GM12878 (cell line): ENCODE measurements around the gene CD2. TPM values are rescaled to one million over a fixed set of nuclear protein-coding genes. Genes with fewer than 3 reads are reported as not detected.

Experiments
- ATAC-seq: fragments of 200-7000 bp; cut with Tn5 transposase; 3 replicates; pipeline ENCODE4 v1.9.1; 2020; ENCODE audit warnings: mild to moderate bottlenecking, moderate library complexity
- BruUV-seq: library from RNA; stranded (reverse); fragments of 400-500 nt; replicated peaks from 2 replicates; lab custom pipeline; 2021; lab: Mats Ljungman, UMichigan
- CTCF ChIA-PET: fragments of 300-600 bp; sonication (Branson Sonifier 250); formaldehyde crosslinking; extraction: SDS; loops from one replicate; lab custom pipeline; 2021; ENCODE audit warnings: inconsistent platforms; lab: Yijun Ruan, JAX
- POLR2A ChIA-PET: fragments of 350-600 bp; formaldehyde crosslinking; extraction: SDS; loops from one replicate; lab custom pipeline; 2021; ENCODE audit warnings: inconsistent platforms; lab: Charles Lee
- RAD21 ChIA-PET: fragments of 300-600 bp; sonication (Branson Sonifier 250); formaldehyde crosslinking; loops from one replicate; lab custom pipeline; 2023; ENCODE audit warnings: antibody characterized with exemption; ENCODE audit not compliant: unreplicated experiment; lab: Charles Lee
- SMC1A ChIA-PET: fragments of 300-600 bp; sonication (Branson Sonifier 250); formaldehyde crosslinking; loops from one replicate; lab custom pipeline; 2023; ENCODE audit not compliant: unreplicated experiment, uncharacterized antibody; lab: Charles Lee
- DNase-seq: peaks from one replicate; pipeline ENCODE4 v3.0.0-alpha.2; 2011; ENCODE audit warnings: low read depth, low spot score
- FAIRE-seq: peaks from 3 replicates; lab custom pipeline; 2011; peaks lifted over from hg19 to GRCh38; lab: Jason Lieb, UNC
- H2AFZ ChIP-seq: 2 replicates; pipeline ENCODE4 v1.6.0; 2011; ENCODE audit warnings: low read depth, low read length, control low read depth; ENCODE audit not compliant: control insufficient read depth
- H3K27ac ChIP-seq: 2 replicates; pipeline ENCODE4 v1.5.1; 2011; ENCODE audit warnings: control low read depth; ENCODE audit not compliant: control insufficient read depth, insufficient read depth
- H3K27me3 ChIP-seq, 2 experiments: replicated peaks in 1 of 2; 2 replicates each; pipeline versions ENCODE4 v1.6.0 to v1.6.1; 2011; ENCODE audit warnings: low read length in 1 of 2; ENCODE audit not compliant: control insufficient read depth in 2 of 2, insufficient read depth in 2 of 2
- H3K36me3 ChIP-seq, 2 experiments: 2 replicates each; pipeline ENCODE4 v1.5.1; 2011; ENCODE audit warnings: low read length in 1 of 2; ENCODE audit not compliant: control insufficient read depth in 2 of 2, insufficient read depth in 2 of 2
- H3K4me1 ChIP-seq: 2 replicates; pipeline ENCODE4 v1.6.1; 2011; ENCODE audit warnings: mild to moderate bottlenecking, low read length, moderate library complexity, mixed read lengths; ENCODE audit not compliant: control insufficient read depth, insufficient read depth
- H3K4me2 ChIP-seq: 2 replicates; pipeline ENCODE4 v1.6.0; 2011; ENCODE audit warnings: control low read depth; ENCODE audit not compliant: control insufficient read depth, insufficient read depth
- H3K4me3 ChIP-seq: fragments of 200-600 bp; sonication (generic); 2 replicates; pipeline ENCODE4 v1.5.1; 2016
- H3K79me2 ChIP-seq: 2 replicates; pipeline ENCODE4 v1.6.0; 2011; ENCODE audit warnings: low read length; ENCODE audit not compliant: control insufficient read depth, insufficient read depth
- H3K9ac ChIP-seq: 2 replicates; pipeline ENCODE4 v1.8.0; 2011; ENCODE audit warnings: low read length, control low read depth, mixed read lengths; ENCODE audit not compliant: control insufficient read depth, insufficient read depth
- H3K9me3 ChIP-seq: replicated peaks from 3 replicates; pipeline ENCODE4 v1.5.1; 2011; ENCODE audit warnings: mild to moderate bottlenecking, low read length; ENCODE audit not compliant: control insufficient read depth, insufficient read depth
- H4K20me1 ChIP-seq: 2 replicates; pipeline ENCODE4 v1.6.0; 2011; ENCODE audit not compliant: control insufficient read depth, insufficient read depth
- ATF3 ChIP-seq: IDR thresholded peaks from 2 replicates; pipeline ENCODE4 v1.6.1; 2011; ENCODE audit warnings: low read depth, mild to moderate bottlenecking, low read length, moderate library complexity, borderline replicate concordance; ENCODE audit errors: extremely low read depth
- ATF7 ChIP-seq: fragments of 450-650 bp; IDR thresholded peaks from 2 replicates; pipeline ENCODE4 v1.6.1; 2016; ENCODE audit warnings: low read depth, mild to moderate bottlenecking
- BCLAF1 ChIP-seq: fragments of 450-650 bp; IDR thresholded peaks from 2 replicates; pipeline ENCODE4 v1.6.1; 2017; ENCODE audit warnings: antibody characterized with exemption, mild to moderate bottlenecking, moderate library complexity
- CBX3 ChIP-seq: fragments of 200-600 bp; sonication (generic); IDR thresholded peaks from 2 replicates; pipeline ENCODE4 v1.6.1; 2016; ENCODE audit warnings: low read depth, borderline replicate concordance
- ETV6 ChIP-seq, 2 experiments: fragments of 450-650 bp in 1 of 2; IDR thresholded peaks in 1 of 2; conservative IDR thresholded peaks in 1 of 2; 2 replicates each; pipeline ENCODE4 v1.6.1; 2014; ENCODE audit warnings: antibody characterized with exemption in 1 of 2, borderline replicate concordance in 1 of 2, low read depth in 1 of 2, mild to moderate bottlenecking in 1 of 2, moderate library complexity in 1 of 2
- IKZF2 ChIP-seq, 2 experiments: fragments of 450-650 bp; IDR thresholded peaks; 2 replicates each; pipeline ENCODE4 v1.6.1; 2017; ENCODE audit warnings: mild to moderate bottlenecking in 2 of 2, moderate library complexity in 2 of 2
- LARP7 ChIP-seq: fragments of 450-650 bp; IDR thresholded peaks from 2 replicates; pipeline ENCODE4 v1.6.1; 2017; ENCODE audit warnings: mild to moderate bottlenecking
- NRF1 ChIP-seq: conservative IDR thresholded peaks from 2 replicates; pipeline ENCODE4 v1.6.1; 2011; ENCODE audit warnings: mild to moderate bottlenecking, low read depth, low read length, improper control_type of control experiment
- PML ChIP-seq: IDR thresholded peaks from 2 replicates; pipeline ENCODE4 v1.6.1; 2012; ENCODE audit warnings: low read length, inconsistent platforms
- SIX5 ChIP-seq: IDR thresholded peaks from 2 replicates; pipeline ENCODE4 v1.6.1; 2011; ENCODE audit warnings: mild to moderate bottlenecking, low read depth, low read length, moderate library complexity; ENCODE audit not compliant: severe bottlenecking
- SKIL ChIP-seq: fragments of 450-650 bp; IDR thresholded peaks from 2 replicates; pipeline ENCODE4 v1.6.1; 2017; ENCODE audit warnings: mild to moderate bottlenecking, low read depth, inconsistent platforms; ENCODE audit not compliant: poor library complexity, severe bottlenecking
- SMAD1 ChIP-seq: fragments of 450-650 bp; IDR thresholded peaks from 2 replicates; pipeline ENCODE4 v1.6.1; 2018; ENCODE audit warnings: mild to moderate bottlenecking, low read depth; ENCODE audit not compliant: partially characterized antibody
- SREBF2 ChIP-seq: IDR thresholded peaks from 2 replicates; pipeline ENCODE4 v1.6.1; 2012; ENCODE audit warnings: mild to moderate bottlenecking, low read length
- TCF12 ChIP-seq: IDR thresholded peaks from 2 replicates; pipeline ENCODE4 v1.6.1; 2011; ENCODE audit warnings: low read depth, mild to moderate bottlenecking, low read length
- WRNIP1 ChIP-seq: IDR thresholded peaks from 2 replicates; pipeline ENCODE4 v1.6.1; 2011; ENCODE audit warnings: low read depth, low read length, improper control_type of control experiment, borderline replicate concordance
- ZNF622 ChIP-seq: fragments of 450-650 bp; IDR thresholded peaks from 2 replicates; pipeline ENCODE4 v1.6.1; 2017; ENCODE audit warnings: mild to moderate bottlenecking, inconsistent platforms
- WGBS: methylation state at CpG from one replicate; pipeline ENCODE4 v1.1.6; 2016; ENCODE audit warnings: low lambda C conversion rate; ENCODE audit not compliant: insufficient replicate concordance, insufficient coverage; ENCODE audit errors: missing lambda C conversion rate; 5-methylcytosine and 5-hydroxymethylcytosine counted together
- in situ Hi-C: fragments of 300-500 bp; cut with MboI; formaldehyde crosslinking; loops from 9 replicates; pipeline ENCODE4 v1.14.3; 2018; ENCODE audit warnings: mixed read lengths
- intact Hi-C: fragments of 100-400 bp; cut with micrococcal nuclease; formaldehyde crosslinking; loops from one replicate; pipeline ENCODE4 v1.14.2; 2022; ENCODE audit not compliant: unreplicated experiment
- polyA plus RNA-seq, 11 experiments: library from polyadenylated mRNA; depleted of rRNA in 4 of 11; unstranded in 6 of 11; stranded (reverse) in 5 of 11; fragments of >200 nt; fragmentation: Nextera tagmentation in 4 of 11; fragmentation: Illumina TruSeq in 1 of 11; extraction: Ambion mirVana in 4 of 11; extraction: Trizol in 1 of 11; gene quantifications; 1 replicate in 1 of 11; 2 replicates in 10 of 11; pipeline versions ENCODE4 v1.2.1 to v1.2.3, GENCODE V29; 2011 to 2016; ENCODE audit warnings: inconsistent platforms in 2 of 11, missing spikeins in 2 of 11, low read depth in 1 of 11
- total RNA-seq, 4 experiments: library from RNA; depleted of rRNA in 3 of 4; stranded (reverse); fragments of >200 nt in 3 of 4; fragmentation: Illumina TruSeq in 1 of 4; extraction: Trizol in 1 of 4; gene quantifications; 2 replicates each; pipeline versions ENCODE4 v1.2.1 to v1.2.3, GENCODE V29; 2013 to 2021
- TF ChIP-seq, protein P1 (sequence below): fragments of 450-650 bp; IDR thresholded peaks from 2 replicates; pipeline ENCODE4 v1.6.1; 2016; ENCODE audit warnings: mild to moderate bottlenecking

The CD2 gene
- total and polyA plus RNA-seq, 10 of the 15 experiments (the other 5 are each of a cell fraction or from before 2014, with no cell fraction given): 0.15 to 4.3 (median 2.8) TPM

GRCh38 chr1:116737855-116738321 is 16.3 kb upstream of the CD2 start:
- Histone ChIP-seq H3K9me3 (peaks cover 12% of the 10 kb centered on the region; the same call in 2 of the 3 replicates), H3K4me2 (peak overlapping the region; percentile 21), H3K4me3 (no peak overlapping the region), H3K27me3 (no peaks in the 10 kb centered on the region), H3K4me1 (peaks cover 39% of the 10 kb centered on the region), H2AFZ (no peak overlapping the region), H4K20me1 (no peaks in the 10 kb centered on the region), H3K9ac (peak overlapping the region; percentile 49), H3K79me2 (no peaks in the 10 kb centered on the region), H3K27ac (peak overlapping the region; percentile 97), H3K36me3 (no peaks in the 10 kb centered on the region)
- 9% methylated on average over 7 of the region's 7 CpGs for WGBS
- FAIRE-seq: no peak
- SMC1A ChIA-PET: interaction anchor here (0.6 to 8.0 kb wide), 46 partner anchors 10 to 324 kb away, joined by 3 to 224 read pairs (median 8); partner anchors contain the start of genes CD101, CD2 and TTF2
- POLR2A ChIA-PET: interaction anchor here (0.6 to 6.1 kb wide), 28 partner anchors 13 to 328 kb away, joined by 3 to 45 read pairs (median 4); partner anchors contain the start of genes CD2 and TTF2
- DNase-seq: peak; percentile 48
- CTCF ChIA-PET: interaction anchor here (0.7 to 7.6 kb wide), 52 partner anchors 9 to 599 kb away, joined by 3 to 126 read pairs (median 6); partner anchors contain the start of genes CD101 and TTF2
- BruUV-seq: TSS peak; percentile 51
- in situ Hi-C loops (loop anchor here (5.0 kb wide), 2 partner anchors 84 to 314 kb away; no protein-coding TSS in a partner anchor), intact Hi-C loops (loop anchor here (1.0 to 2.0 kb wide), 9 partner anchors 25 to 263 kb away; partner anchors contain the start of gene CD101)
- RAD21 ChIA-PET: interaction anchor here (0.7 to 7.3 kb wide), 45 partner anchors 12 to 391 kb away, joined by 3 to 176 read pairs (median 9); partner anchors contain the start of genes CD101, CD2 and TTF2
- peak; percentile 59 for ATAC-seq
- TF ChIP-seq SREBF2: no peak
- no peak for TF ChIP-seq PML
- TF ChIP-seq SKIL: peak; percentile 10
- no peak for TF ChIP-seq ATF3
- no peak for TF ChIP-seq ZNF622
- TF ChIP-seq ETV6 (conservative IDR thresholded peaks at IDR 0.05 in 1 of 2, IDR thresholded peaks at IDR 0.05 in 1 of 2; ENCODE audit: borderline replicate concordance in 1 of 2, low read depth in 1 of 2): 0 out of 4 replicates have a peak, but pooled peaks of 1 of the 2 experiments have one; percentile 34
- no peak for TF ChIP-seq WRNIP1
- peak; percentile 96 for TF ChIP-seq ATF7
- no peak for TF ChIP-seq NRF1
- TF ChIP-seq SIX5: no peak
- TF ChIP-seq, protein P1, sequence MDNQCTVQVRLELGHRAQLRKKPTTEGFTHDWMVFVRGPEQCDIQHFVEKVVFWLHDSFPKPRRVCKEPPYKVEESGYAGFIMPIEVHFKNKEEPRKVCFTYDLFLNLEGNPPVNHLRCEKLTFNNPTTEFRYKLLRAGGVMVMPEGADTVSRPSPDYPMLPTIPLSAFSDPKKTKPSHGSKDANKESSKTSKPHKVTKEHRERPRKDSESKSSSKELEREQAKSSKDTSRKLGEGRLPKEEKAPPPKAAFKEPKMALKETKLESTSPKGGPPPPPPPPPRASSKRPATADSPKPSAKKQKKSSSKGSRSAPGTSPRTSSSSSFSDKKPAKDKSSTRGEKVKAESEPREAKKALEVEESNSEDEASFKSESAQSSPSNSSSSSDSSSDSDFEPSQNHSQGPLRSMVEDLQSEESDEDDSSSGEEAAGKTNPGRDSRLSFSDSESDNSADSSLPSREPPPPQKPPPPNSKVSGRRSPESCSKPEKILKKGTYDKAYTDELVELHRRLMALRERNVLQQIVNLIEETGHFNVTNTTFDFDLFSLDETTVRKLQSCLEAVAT: no peak
- no peak for TF ChIP-seq TCF12
- 0 out of 4 replicates have a peak, but pooled peaks have one; percentile 14 to 31 for TF ChIP-seq IKZF2 (IDR thresholded peaks at IDR 0.05)
- TF ChIP-seq SMAD1: no peak
- no peak for TF ChIP-seq LARP7
- TF ChIP-seq CBX3: no peak
- TF ChIP-seq BCLAF1: no peak
